Measurements from ENCODE around the gene C1QTNF2. TPM values are rescaled to one million over a fixed set of nuclear protein-coding genes. Genes with fewer than 3 reads are reported as not detected.
"Not testable (repeated sequence)": the region's sequence is repeated elsewhere in the genome, so short reads cannot be mapped to it uniquely, and the experiment has no call there.

C1QTNF2 gene
- total RNA-seq, 1 experiment from 2014 or later, result 3.0 TPM

- DNase-seq (ENCODE audit: low read depth), result no peak
These were observed 29.0 kb downstream of the C1QTNF2 start for GRCh38 chr5:160341309-160341870.

- DNase-seq (ENCODE audit: low read depth), result not testable (repeated sequence)
These were observed 29.9 kb downstream of the C1QTNF2 start for GRCh38 chr5:160340513-160340912.

- DNase-seq (ENCODE audit: low read depth), result peak; percentile 12
These were observed 30.9 kb downstream of the C1QTNF2 start for GRCh38 chr5:160339406-160340130.

GRCh38 chr5:160334716-160335115 is 35.7 kb downstream of the C1QTNF2 start:
- DNase-seq (ENCODE audit: low read depth), result not testable (repeated sequence)

- DNase-seq (ENCODE audit: low read depth), result no peak
These were observed 36.7 kb downstream of the C1QTNF2 start for GRCh38 chr5:160333721-160334120.

GRCh38 chr5:160330212-160330611 is 40.2 kb downstream of the C1QTNF2 start:
- DNase-seq (ENCODE audit: low read depth), result peak; percentile 37

- no peak for DNase-seq (ENCODE audit: low read depth)
These were observed 42.6 kb downstream of the C1QTNF2 start for GRCh38 chr5:160327818-160328217.

GRCh38 chr5:160326981-160327380 is 43.4 kb downstream of the C1QTNF2 start:
- no peak for DNase-seq (ENCODE audit: low read depth)

GRCh38 chr5:160325716-160326115 is 44.7 kb downstream of the C1QTNF2 start:
- DNase-seq (ENCODE audit: low read depth), result no peak

GRCh38 chr5:160324886-160325285 is 45.5 kb downstream of the C1QTNF2 start:
- DNase-seq (ENCODE audit: low read depth), result no peak

GRCh38 chr5:160318409-160318808 is 52.0 kb downstream of the C1QTNF2 start:
- DNase-seq (ENCODE audit: low read depth), result no peak

GRCh38 chr5:160317434-160317833 is 53.0 kb downstream of the C1QTNF2 start:
- DNase-seq (ENCODE audit: low read depth), result no peak

- peak; percentile 85 for DNase-seq (ENCODE audit: low read depth)
These were observed 54.5 kb downstream of the C1QTNF2 start for GRCh38 chr5:160315968-160316367.

- DNase-seq (ENCODE audit: low read depth), result no peak
These were observed 57.3 kb downstream of the C1QTNF2 start for GRCh38 chr5:160312960-160313727.

GRCh38 chr5:160312134-160312959 is 58.1 kb downstream of the C1QTNF2 start, which contains the start of gene CCNJL:
TSS of gene CCNJL (minus strand) at chr5:160312564. CDS start at chr5:160311923, 641 bp downstream.
- DNase-seq (ENCODE audit: low read depth), result peak; percentile 86

GRCh38 chr5:160311491-160312133 is 58.8 kb downstream of the C1QTNF2 start:
- peak; percentile 33 for DNase-seq (ENCODE audit: low read depth)

GRCh38 chr5:160310552-160311295 is 59.7 kb downstream of the C1QTNF2 start:
- no peak for DNase-seq (ENCODE audit: low read depth)

- DNase-seq (ENCODE audit: low read depth), result no peak
These were observed 60.3 kb downstream of the C1QTNF2 start for GRCh38 chr5:160310140-160310539.

GRCh38 chr5:160306696-160307095 is 63.7 kb downstream of the C1QTNF2 start:
- DNase-seq (ENCODE audit: low read depth), result no peak

GRCh38 chr5:160305319-160305718 is 65.1 kb downstream of the C1QTNF2 start:
- DNase-seq (ENCODE audit: low read depth), result no peak
